NCI-H748 treated with DMSO at 0.1 percent for 48 hours (cell line): ENCODE measurements around the gene SCPEP1.
"Not testable (repeated sequence)": the region's sequence is repeated elsewhere in the genome, so short reads cannot be mapped to it uniquely, and the experiment has no call there.

Source experiments
- DNase-seq: peaks from one replicate; lab custom pipeline; 2025; lab: John Stamatoyannopoulos, UW

SCPEP1 gene

GRCh38 chr17:56977673-56978395 is at the start of gene SCPEP1:
Gene SCPEP1, plus strand, starts transcription at chr17:56978131. Its CDS starts 29 bp downstream, at chr17:56978160.
- DNase-seq = peak; percentile 69

- DNase-seq = no peak
Measured at GRCh38 chr17:56928586-56928985, 49.3 kb upstream of the SCPEP1 start.

- DNase-seq = no peak
Measured at GRCh38 chr17:56929362-56929969, 48.5 kb upstream of the SCPEP1 start.

- no peak for DNase-seq
Measured at GRCh38 chr17:56930739-56931337, 47.1 kb upstream of the SCPEP1 start.

GRCh38 chr17:56933151-56933745 is 44.7 kb upstream of the SCPEP1 start:
- no peak for DNase-seq

GRCh38 chr17:56933868-56934267 is 44.1 kb upstream of the SCPEP1 start:
- DNase-seq = no peak

- DNase-seq = no peak
Measured at GRCh38 chr17:56934280-56934679, 43.7 kb upstream of the SCPEP1 start.

- no peak for DNase-seq
Measured at GRCh38 chr17:56935461-56935860, 42.5 kb upstream of the SCPEP1 start.

- DNase-seq = no peak
Measured at GRCh38 chr17:56936697-56937322, 41.1 kb upstream of the SCPEP1 start.

- no peak for DNase-seq
Measured at GRCh38 chr17:56937687-56938086, 40.2 kb upstream of the SCPEP1 start.

GRCh38 chr17:56938206-56938605 is 39.7 kb upstream of the SCPEP1 start:
- DNase-seq = not testable (repeated sequence)

- peak; percentile 29 for DNase-seq
Measured at GRCh38 chr17:56939869-56940484, 38.0 kb upstream of the SCPEP1 start.

GRCh38 chr17:56943505-56944125 is 34.3 kb upstream of the SCPEP1 start:
- no peak for DNase-seq

- no peak for DNase-seq
Measured at GRCh38 chr17:56945938-56946505, 31.9 kb upstream of the SCPEP1 start.

- DNase-seq = no peak
Measured at GRCh38 chr17:56947741-56948140, 30.2 kb upstream of the SCPEP1 start.

GRCh38 chr17:56948491-56948890 is 29.4 kb upstream of the SCPEP1 start:
- DNase-seq = no peak

GRCh38 chr17:56949595-56949994 is 28.3 kb upstream of the SCPEP1 start:
- DNase-seq = no peak

GRCh38 chr17:56956992-56957391 is 20.9 kb upstream of the SCPEP1 start:
- DNase-seq = no peak

GRCh38 chr17:56960596-56961538 is 17.1 kb upstream of the SCPEP1 start, which contains the start of gene COIL:
Gene COIL, minus strand, starts transcription at chr17:56961050. Its CDS starts 31 bp downstream, at chr17:56961019.
- peak; percentile 72 for DNase-seq

- not testable (repeated sequence) for DNase-seq
Measured at GRCh38 chr17:56965241-56965640, 12.7 kb upstream of the SCPEP1 start.
